ENCODE data around the gene FBXL13. TPM values are rescaled to one million over a fixed set of nuclear protein-coding genes. Genes with fewer than 3 reads are reported as not detected.
A peak's percentile ranks its signal among the peaks of the same experiment; 100 is the strongest.

Gene FBXL13
- total and polyA plus RNA-seq, 2 of the 8 experiments (the other 6 are each of a cell fraction or from before 2014, with no cell fraction given): 1.2 to 2.8 TPM

GRCh38 chr7:103009466-103010185, 65.0 kb downstream of the FBXL13 start:
- Histone ChIP-seq H2BK120ac (replicated peaks; ENCODE audit: low read depth, low read length) (no peak overlapping the region), H3K23ac (ENCODE audit: insufficient read length) (no peak overlapping the region), H3K27ac (ENCODE audit: low read depth, low read length) (no peak overlapping the region), H3K4me2 (ENCODE audit: insufficient read depth in 1 of 2, low read depth in 2 of 2, low read length in 2 of 2) (no peak overlapping the region), H3K4ac (replicated peaks; ENCODE audit: insufficient read length, low read depth, low read length) (no peak overlapping the region), H3K79me2 (ENCODE audit: control insufficient read depth in 1 of 2, insufficient read depth in 2 of 2, low read length in 2 of 2) (no peaks in the 10 kb centered on the region), H4K5ac (ENCODE audit: insufficient read length, low read depth, low read length) (no peak overlapping the region), H3K36me3 (ENCODE audit: control insufficient read depth in 2 of 4, insufficient read depth in 4 of 4, low read length in 3 of 4) (no peaks in the 10 kb centered on the region), H2BK20ac (ENCODE audit: low read length) (no peak overlapping the region), H3K14ac (ENCODE audit: insufficient read length) (no peak overlapping the region), H3K9ac (replicated peaks in 1 of 4; ENCODE audit: extremely low read depth in 1 of 4, low read depth in 3 of 4, low read length in 3 of 4) (no peak overlapping the region), H2BK5ac (ENCODE audit: low read depth, low read length) (no peak overlapping the region), H3K56ac (replicated peaks; ENCODE audit: insufficient read length, low read depth, low read length) (no peak overlapping the region), H3K9me3 (ENCODE audit: insufficient read depth in 2 of 2, low read depth in 1 of 2, low read length in 1 of 2) (peaks cover 0 to 3% of the 10 kb centered on the region in 2 experiments; a peak in 1 of 4 replicates), H3K27me3 (replicated peaks in 1 of 4; ENCODE audit: control insufficient read depth in 3 of 4, extremely low read depth in 1 of 4, insufficient read depth in 3 of 4, low read length in 3 of 4) (no peaks in the 10 kb centered on the region), H3K23me2 (ENCODE audit: low read depth, low read length) (no peaks in the 10 kb centered on the region), H2AFZ (ENCODE audit: low read length) (no peak overlapping the region), H4K20me1 (replicated peaks in 1 of 2; ENCODE audit: control insufficient read depth in 1 of 2, insufficient read depth in 2 of 2, low read length in 2 of 2) (no peaks in the 10 kb centered on the region), H2AK5ac (ENCODE audit: low read depth, low read length) (no peak overlapping the region), H3K18ac (ENCODE audit: extremely low read depth, low read length) (no peak overlapping the region; the same call in 1 of the 2 replicates), H3K79me1 (ENCODE audit: low read depth, low read length) (no peaks in the 10 kb centered on the region), H4K91ac (replicated peaks; ENCODE audit: insufficient read length, low read length) (no peak overlapping the region), H2BK12ac (ENCODE audit: low read depth, low read length) (no peak overlapping the region), H3K4me1 (replicated peaks in 1 of 4; ENCODE audit: control insufficient read depth in 3 of 4, insufficient read depth in 4 of 4, low read length in 3 of 4) (no peaks in the 10 kb centered on the region), H3K4me3 (ENCODE audit: extremely low read depth in 1 of 4, insufficient read depth in 2 of 4, low read depth in 3 of 4, low read length in 4 of 4) (no peak overlapping the region), H2BK15ac (ENCODE audit: low read length) (no peak overlapping the region), H4K8ac (ENCODE audit: extremely low read depth, insufficient read depth, low read length) (peak overlapping the region; percentile 89; the same call in 1 of the 2 replicates)
- DNase-seq (ENCODE audit: low read depth in 1 of 2, low spot score in 2 of 2) (no peak), FAIRE-seq (no peak)
- ChIA-PET POLR2A (ENCODE audit: partially characterized antibody) (no interaction called here), CTCF (ENCODE audit: partially characterized antibody) (no interaction called here)
- 94% methylated on average over 5 of the region's 5 CpGs; no CpG with 5 or more reads in 1 of the 2 experiments for WGBS, 2 experiments (ENCODE audit: extremely low coverage in 1 of 2, insufficient coverage in 1 of 2, insufficient read length in 1 of 2, insufficient replicate concordance in 2 of 2, low coverage in 1 of 2, low lambda C conversion rate in 2 of 2, missing lambda C conversion rate in 1 of 2)
- TF ChIP-seq SP2 (IDR thresholded peaks at IDR 0.05; ENCODE audit: low read length): no peak

All from H1 (cell line).